CD4-positive, CD25-positive, alpha-beta regulatory T cell (primary cell): ENCODE data around the gene ZSCAN22. TPM values are rescaled to one million over a fixed set of nuclear protein-coding genes. Genes with fewer than 3 reads are reported as not detected.

ENCODE experiments used
- ATAC-seq, 2 donors: fragments of 150-1000 bp; cut with Tn5 transposase; one replicate each; pipeline ENCODE4 v1.10.0; 2021; ENCODE audit warnings: low read depth in 2 of 2, moderate number of reproducible peaks in 2 of 2, moderate library complexity in 1 of 2
- DNase-seq, 3 donors: peaks; one replicate each; pipeline versions ENCODE4 v3.0.0 to v3.0.0-alpha.2; 2012 to 2022; ENCODE audit warnings: mixed read lengths in 1 of 3
- H3K27ac ChIP-seq: one replicate; pipeline ENCODE4 v1.7.0; 2013; ENCODE audit warnings: mild to moderate bottlenecking, low read length; ENCODE audit not compliant: insufficient read depth, poor library complexity, severe bottlenecking
- H3K27me3 ChIP-seq: one replicate; pipeline ENCODE4 v1.7.0; 2013; ENCODE audit warnings: low read length; ENCODE audit not compliant: control insufficient read depth, insufficient read depth
- H3K36me3 ChIP-seq: one replicate; pipeline ENCODE4 v1.7.0; 2013; ENCODE audit warnings: mild to moderate bottlenecking, low read length, moderate library complexity; ENCODE audit not compliant: control insufficient read depth, insufficient read depth
- H3K4me1 ChIP-seq: 2 replicates; pipeline ENCODE4 v1.7.0; 2013; ENCODE audit warnings: mild to moderate bottlenecking, low read length; ENCODE audit not compliant: insufficient read depth, control insufficient read depth, poor library complexity, severe bottlenecking
- H3K4me3 ChIP-seq: one replicate; pipeline ENCODE4 v1.7.0; 2013; ENCODE audit warnings: low read depth, mild to moderate bottlenecking, low read length, moderate library complexity
- H3K9me3 ChIP-seq, 2 experiments: 1 replicate in 1 of 2; 2 replicates in 1 of 2; pipeline ENCODE4 v1.7.0; 2013; ENCODE audit warnings: low read length in 2 of 2, mild to moderate bottlenecking in 1 of 2, moderate library complexity in 1 of 2; ENCODE audit not compliant: control insufficient read depth in 2 of 2
- H3K27ac Mint-ChIP-seq, 3 donors: one replicate each; pipeline ENCODE4 v1.8.0; 2020 to 2022; ENCODE audit warnings: mild to moderate bottlenecking in 3 of 3, mixed read lengths in 3 of 3, moderate library complexity in 2 of 3
- H3K27me3 Mint-ChIP-seq: one replicate; pipeline ENCODE4 v1.8.0; 2022; ENCODE audit warnings: mild to moderate bottlenecking, mixed read lengths
- H3K36me3 Mint-ChIP-seq: one replicate; pipeline ENCODE4 v1.8.0; 2020; ENCODE audit warnings: mixed read lengths
- H3K4me1 Mint-ChIP-seq, 4 donors: one replicate each; pipeline ENCODE4 v1.8.0; 2020 to 2022; ENCODE audit warnings: mixed read lengths in 4 of 4, mild to moderate bottlenecking in 1 of 4
- H3K4me3 Mint-ChIP-seq, 4 donors: one replicate each; pipeline ENCODE4 v1.8.0; 2020 to 2022; ENCODE audit warnings: mild to moderate bottlenecking in 4 of 4, mixed read lengths in 4 of 4, moderate library complexity in 3 of 4
- H3K9me3 Mint-ChIP-seq, 7 donors: one replicate each; pipeline ENCODE4 v1.8.0; 2020 to 2022; ENCODE audit warnings: mixed read lengths in 7 of 7, mild to moderate bottlenecking in 3 of 7, moderate library complexity in 2 of 7
- polyA plus RNA-seq, 4 donors: library from polyadenylated mRNA; unstranded; fragments of 300-500 nt; fragmentation: Illumina TruSeq; gene quantifications; one replicate each; pipeline ENCODE4 v1.2.3, GENCODE V29; 2021
- total RNA-seq: library from RNA; stranded (reverse); gene quantifications from one replicate; pipeline ENCODE4 v1.2.3, GENCODE V29; 2022

ZSCAN22 gene
- total and polyA plus RNA-seq, 5 donors from 2014 or later: 0.31 to 2.6 (median 2.1) TPM

DNA sequence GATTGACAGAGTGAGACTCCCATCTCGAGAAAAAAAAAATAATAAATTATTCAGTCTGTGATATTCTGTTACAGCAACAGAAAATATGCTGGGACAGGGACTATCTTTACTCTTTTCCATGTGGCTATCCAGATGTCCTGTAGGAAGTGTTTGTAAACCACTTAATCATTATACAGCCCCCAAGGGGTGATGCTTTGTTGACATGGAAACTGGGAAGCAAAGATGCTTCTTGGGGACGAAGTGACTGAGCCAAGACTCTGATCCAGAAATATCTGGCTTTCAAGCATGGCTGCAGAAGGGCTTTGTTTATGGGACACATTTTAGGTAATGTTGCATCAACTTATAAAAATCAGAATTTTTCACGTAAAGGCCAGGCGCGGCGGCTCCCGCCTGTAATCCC is 42.6 kb upstream of the ZSCAN22 start:
- H3K4me3 ChIP-seq: no peak overlapping the region
- no peak for DNase-seq
- H3K9me3 Mint-ChIP-seq: peaks cover 0 to 11% (median 2%) of the 10 kb centered on the region in 7 donors
- peaks cover 9% of the 10 kb centered on the region for H3K4me1 ChIP-seq
- no peaks in the 10 kb centered on the region for H3K27me3 ChIP-seq
- H3K9me3 ChIP-seq: peaks cover 0 to 3% of the 10 kb centered on the region in 2 experiments
- no peak overlapping the region for H3K4me3 Mint-ChIP-seq
- ATAC-seq: no peak
- no peak overlapping the region for H3K27ac ChIP-seq
- no peaks in the 10 kb centered on the region for H3K27me3 Mint-ChIP-seq
- no peak overlapping the region for H3K27ac Mint-ChIP-seq
- H3K36me3 ChIP-seq: peaks cover 33% of the 10 kb centered on the region
- peaks cover 13 to 31% (median 24%) of the 10 kb centered on the region in 4 donors for H3K4me1 Mint-ChIP-seq
- peaks cover 42% of the 10 kb centered on the region for H3K36me3 Mint-ChIP-seq

DNA sequence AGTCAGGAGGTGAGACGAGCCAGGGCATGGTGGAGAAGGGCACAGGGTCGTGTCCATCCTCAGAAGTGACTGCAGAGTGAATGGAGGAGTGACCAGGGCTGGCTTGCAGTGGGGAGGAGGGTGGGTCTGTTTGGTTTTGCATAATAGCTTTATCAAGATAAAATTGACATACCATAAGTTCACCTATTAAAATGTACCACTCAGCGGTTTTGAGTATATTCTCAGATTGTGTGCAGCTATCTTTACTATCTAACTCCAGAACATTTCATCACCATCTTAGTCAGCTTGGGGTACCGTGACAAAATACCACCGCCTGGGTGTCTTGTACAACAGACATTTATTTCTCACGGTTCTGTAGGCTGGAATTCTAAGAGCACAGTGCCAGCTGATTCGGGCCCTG is 34.9 kb upstream of the ZSCAN22 start:
- Histone ChIP-seq H3K27me3 (no peaks in the 10 kb centered on the region), H3K4me3 (no peak overlapping the region)

DNA sequence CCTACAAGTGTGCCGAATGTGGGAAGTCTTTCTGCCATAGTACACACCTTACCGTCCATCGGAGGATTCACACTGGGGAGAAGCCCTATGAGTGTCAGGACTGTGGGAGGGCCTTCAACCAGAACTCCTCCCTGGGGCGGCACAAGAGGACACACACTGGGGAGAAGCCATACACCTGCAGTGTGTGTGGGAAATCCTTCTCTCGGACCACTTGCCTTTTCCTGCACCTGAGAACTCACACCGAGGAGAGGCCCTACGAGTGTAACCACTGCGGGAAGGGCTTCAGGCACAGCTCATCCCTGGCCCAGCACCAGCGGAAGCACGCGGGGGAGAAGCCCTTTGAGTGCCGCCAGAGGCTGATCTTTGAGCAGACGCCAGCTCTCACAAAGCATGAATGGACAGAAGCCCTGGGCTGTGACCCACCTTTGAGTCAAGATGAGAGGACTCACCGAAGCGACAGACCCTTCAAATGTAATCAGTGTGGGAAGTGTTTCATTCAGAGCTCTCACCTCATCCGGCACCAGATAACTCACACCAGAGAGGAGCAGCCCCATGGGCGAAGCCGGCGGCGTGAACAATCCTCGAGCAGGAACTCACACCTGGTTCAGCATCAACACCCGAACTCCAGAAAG is 31.9 kb upstream of the ZSCAN22 start:
- peaks cover 49% of the 10 kb centered on the region for H3K36me3 ChIP-seq
- H3K9me3 ChIP-seq: peaks cover 39 to 64% of the 10 kb centered on the region in 2 experiments
- H3K4me1 ChIP-seq: no peaks in the 10 kb centered on the region
- no peaks in the 10 kb centered on the region for H3K27me3 ChIP-seq
- no peak overlapping the region for H3K27ac Mint-ChIP-seq
- H3K4me3 Mint-ChIP-seq: no peak overlapping the region
- peaks cover 0 to 45% (median 13%) of the 10 kb centered on the region in 7 donors for H3K9me3 Mint-ChIP-seq
- no peak overlapping the region for H3K4me3 ChIP-seq
- no peak for DNase-seq
- no peak for ATAC-seq
- H3K27me3 Mint-ChIP-seq: no peaks in the 10 kb centered on the region
- peaks cover 51% of the 10 kb centered on the region for H3K36me3 Mint-ChIP-seq
- H3K4me1 Mint-ChIP-seq: peaks cover 0 to 3% (median under 1%) of the 10 kb centered on the region in 4 donors
- no peak overlapping the region for H3K27ac ChIP-seq

More for the DNA sequence above, 34.9 kb upstream of the ZSCAN22 start:
- H3K27ac Mint-ChIP-seq: no peak overlapping the region
- peaks cover 0 to 3% (median under 1%) of the 10 kb centered on the region in 4 donors for H3K4me1 Mint-ChIP-seq
- H3K36me3 Mint-ChIP-seq: peaks cover 64% of the 10 kb centered on the region
- H3K9me3 Mint-ChIP-seq: peaks cover 0 to 41% (median 13%) of the 10 kb centered on the region in 7 donors
- Histone ChIP-seq H3K4me1 (no peaks in the 10 kb centered on the region), H3K27ac (no peak overlapping the region), H3K9me3 (peaks cover 39 to 61% of the 10 kb centered on the region in 2 experiments), H3K36me3 (peaks cover 67% of the 10 kb centered on the region)
- H3K27me3 Mint-ChIP-seq: no peaks in the 10 kb centered on the region
- DNase-seq: no peak
- ATAC-seq: no peak
- H3K4me3 Mint-ChIP-seq: no peak overlapping the region

DNA sequence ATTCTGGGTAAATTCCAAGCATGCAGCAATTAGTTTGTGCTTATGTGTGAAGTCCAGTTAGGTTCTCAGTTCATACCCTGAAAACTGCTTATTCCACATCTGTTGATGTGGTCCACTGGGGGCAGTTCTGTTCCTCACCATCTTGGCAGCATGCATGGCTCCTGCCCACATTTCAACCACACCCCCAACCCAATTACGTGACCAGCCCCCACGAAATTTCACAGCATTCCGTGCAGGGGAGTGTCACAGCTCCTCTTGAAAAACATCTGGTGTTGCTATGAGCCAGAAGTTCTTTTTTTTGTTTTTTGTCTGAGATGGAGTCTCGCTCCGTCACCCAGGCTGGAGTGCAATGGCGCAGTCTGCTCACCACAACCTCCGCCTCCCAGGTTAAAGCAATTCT is 30.7 kb upstream of the ZSCAN22 start:
- no peak overlapping the region for H3K27ac Mint-ChIP-seq
- Histone ChIP-seq H3K4me1 (no peaks in the 10 kb centered on the region), H3K36me3 (peaks cover 47% of the 10 kb centered on the region), H3K4me3 (no peak overlapping the region), H3K27me3 (no peaks in the 10 kb centered on the region), H3K27ac (no peak overlapping the region), H3K9me3 (peaks cover 41 to 65% of the 10 kb centered on the region in 2 experiments)
- peaks cover 55% of the 10 kb centered on the region for H3K36me3 Mint-ChIP-seq
- DNase-seq: no peak
- no peak overlapping the region for H3K4me3 Mint-ChIP-seq
- H3K9me3 Mint-ChIP-seq: peaks cover 0 to 44% (median 13%) of the 10 kb centered on the region in 7 donors
- ATAC-seq: no peak
- H3K27me3 Mint-ChIP-seq: no peaks in the 10 kb centered on the region
- H3K4me1 Mint-ChIP-seq: peaks cover 0 to 2% (median under 1%) of the 10 kb centered on the region in 4 donors

DNA sequence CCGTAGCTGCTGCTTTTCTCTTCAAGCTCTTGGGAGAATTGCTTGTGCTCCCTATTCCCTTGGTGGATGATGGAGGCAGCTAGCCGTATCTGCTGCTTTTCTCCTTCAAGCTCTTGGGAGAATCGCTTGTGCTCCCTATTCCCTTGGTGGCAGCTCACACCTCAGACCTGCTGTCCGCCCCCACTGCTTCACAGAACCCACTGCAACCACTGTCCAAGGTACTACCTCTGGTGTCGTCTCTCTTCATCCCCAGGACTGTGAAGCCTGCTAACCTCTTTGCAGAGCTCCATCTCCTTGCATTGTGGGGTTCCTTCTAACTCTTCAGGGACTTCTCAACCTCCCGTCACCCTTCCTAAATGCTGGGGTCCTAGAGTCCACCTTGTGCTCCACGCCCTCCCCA is 26.2 kb upstream of the ZSCAN22 start:
- Mint-ChIP-seq H3K4me1 (peaks cover 3 to 18% (median 8%) of the 10 kb centered on the region in 4 donors), H3K27ac (no peak overlapping the region), H3K36me3 (peaks cover 22% of the 10 kb centered on the region), H3K9me3 (peaks cover 0 to 28% (median 0%) of the 10 kb centered on the region in 7 donors), H3K27me3 (no peaks in the 10 kb centered on the region), H3K4me3 (no peak overlapping the region)
- Histone ChIP-seq H3K4me3 (no peak overlapping the region), H3K27me3 (no peaks in the 10 kb centered on the region), H3K9me3 (peaks cover 10 to 25% of the 10 kb centered on the region in 2 experiments), H3K36me3 (peaks cover 8% of the 10 kb centered on the region), H3K4me1 (peaks cover 5% of the 10 kb centered on the region), H3K27ac (no peak overlapping the region)
- DNase-seq (no peak), ATAC-seq (no peak)

DNA sequence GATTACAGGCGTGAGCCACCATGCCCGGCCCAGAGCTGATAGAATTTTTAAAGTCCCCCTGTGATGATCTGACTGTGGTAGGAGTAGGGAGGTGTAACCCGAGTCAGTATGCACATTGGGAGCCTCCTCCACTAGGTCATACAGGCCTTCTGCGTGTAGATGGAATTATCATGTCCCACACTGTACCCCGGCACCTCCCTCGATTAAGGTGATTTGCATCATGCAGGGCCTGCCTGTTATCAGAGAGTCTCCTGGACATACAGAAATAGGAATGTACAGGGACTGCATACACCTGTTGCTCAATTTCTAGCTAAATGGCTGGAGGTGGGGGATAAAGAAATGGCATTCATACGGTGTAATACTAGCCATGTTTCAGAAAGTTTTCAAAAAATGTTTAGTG is 22.5 kb upstream of the ZSCAN22 start:
- peaks cover 0 to 14% (median 0%) of the 10 kb centered on the region in 7 donors for H3K9me3 Mint-ChIP-seq
- Histone ChIP-seq H3K9me3 (peaks cover 4 to 11% of the 10 kb centered on the region in 2 experiments), H3K4me1 (peaks cover 15% of the 10 kb centered on the region), H3K4me3 (peak overlapping the region; percentile 93), H3K27me3 (no peaks in the 10 kb centered on the region), H3K27ac (peak overlapping the region; percentile 92), H3K36me3 (peaks cover 32% of the 10 kb centered on the region)
- no peaks in the 10 kb centered on the region for H3K27me3 Mint-ChIP-seq
- ATAC-seq (no peak), DNase-seq (no peak)
- H3K4me1 Mint-ChIP-seq: peaks cover 4 to 53% (median 30%) of the 10 kb centered on the region in 4 donors
- H3K27ac Mint-ChIP-seq: peak overlapping the region; percentile 100
- H3K36me3 Mint-ChIP-seq: peaks cover 33% of the 10 kb centered on the region
- peak overlapping the region; percentile 95 to 100 (median 98) for H3K4me3 Mint-ChIP-seq

DNA sequence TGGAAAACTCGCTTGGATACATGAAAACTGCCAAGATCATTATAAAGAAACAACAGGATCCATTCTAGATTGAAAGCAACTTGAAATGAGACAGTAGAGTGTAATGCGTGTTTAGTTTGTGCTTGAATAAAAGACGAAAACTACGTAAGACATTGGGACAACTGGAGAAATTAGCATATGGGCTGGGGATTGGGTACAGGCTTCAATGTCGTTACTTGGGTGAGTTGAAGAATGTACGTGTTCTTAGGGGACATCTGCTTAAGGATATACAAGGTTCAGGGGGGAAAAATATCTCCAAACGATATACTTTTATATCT is 22.1 kb upstream of the ZSCAN22 start:
- Histone ChIP-seq H3K4me1 (peaks cover 15% of the 10 kb centered on the region), H3K27ac (peak overlapping the region; percentile 92), H3K9me3 (peaks cover 4 to 10% of the 10 kb centered on the region in 2 experiments), H3K27me3 (no peaks in the 10 kb centered on the region), H3K36me3 (peaks cover 36% of the 10 kb centered on the region), H3K4me3 (peak overlapping the region; percentile 93)
- H3K4me3 Mint-ChIP-seq: peak overlapping the region; percentile 95 to 100 (median 98)
- H3K36me3 Mint-ChIP-seq: peaks cover 36% of the 10 kb centered on the region
- H3K27ac Mint-ChIP-seq: peak overlapping the region; percentile 100
- H3K27me3 Mint-ChIP-seq: no peaks in the 10 kb centered on the region
- H3K4me1 Mint-ChIP-seq: peaks cover 8 to 58% (median 33%) of the 10 kb centered on the region in 4 donors
- H3K9me3 Mint-ChIP-seq: peaks cover 0 to 14% (median 0%) of the 10 kb centered on the region in 7 donors
- ATAC-seq (no peak), DNase-seq (no peak)
